Mesothelial cell of epicardium (in vitro differentiated cells): Measurements from ENCODE around the gene SLAMF9. TPM values are rescaled to one million over a fixed set of nuclear protein-coding genes. Genes with fewer than 3 reads are reported as not detected.

Source experiments
- DNase-seq, 2 experiments: peaks; one replicate each; pipeline ENCODE4 v3.0.0; 2021; ENCODE audit warnings: low spot score in 2 of 2; ENCODE audit not compliant: unreplicated experiment in 2 of 2
- H3K27ac Mint-ChIP-seq: 2 replicates; pipeline ENCODE4 v1.8.0; 2021; ENCODE audit warnings: mixed read lengths
- H3K27me3 Mint-ChIP-seq: 2 replicates; pipeline ENCODE4 v1.8.0; 2021; ENCODE audit warnings: low read depth, mixed read lengths
- H3K36me3 Mint-ChIP-seq: 2 replicates; pipeline ENCODE4 v1.8.0; 2021; ENCODE audit warnings: mixed read lengths
- H3K4me1 Mint-ChIP-seq: 2 replicates; pipeline ENCODE4 v1.8.0; 2021; ENCODE audit warnings: mixed read lengths
- H3K4me3 Mint-ChIP-seq: 2 replicates; pipeline ENCODE4 v1.8.0; 2021; ENCODE audit warnings: mild to moderate bottlenecking, moderate library complexity, mixed read lengths
- H3K9me3 Mint-ChIP-seq: 2 replicates; pipeline ENCODE4 v1.8.0; 2021; ENCODE audit warnings: mixed read lengths
- total RNA-seq: library from RNA; stranded (reverse); gene quantifications from 3 replicates; pipeline ENCODE4 v1.2.1, GENCODE V29; 2021
- TF ChIP-seq, protein P1 (sequence below): fragments of 200-600 bp; sonication (generic); IDR thresholded peaks from one replicate; pipeline ENCODE4 v1.5.0; 2021; ENCODE audit warnings: antibody characterized with exemption; ENCODE audit not compliant: unreplicated experiment

Gene SLAMF9
- total RNA-seq, 1 donor from 2014 or later: not detected

DNA sequence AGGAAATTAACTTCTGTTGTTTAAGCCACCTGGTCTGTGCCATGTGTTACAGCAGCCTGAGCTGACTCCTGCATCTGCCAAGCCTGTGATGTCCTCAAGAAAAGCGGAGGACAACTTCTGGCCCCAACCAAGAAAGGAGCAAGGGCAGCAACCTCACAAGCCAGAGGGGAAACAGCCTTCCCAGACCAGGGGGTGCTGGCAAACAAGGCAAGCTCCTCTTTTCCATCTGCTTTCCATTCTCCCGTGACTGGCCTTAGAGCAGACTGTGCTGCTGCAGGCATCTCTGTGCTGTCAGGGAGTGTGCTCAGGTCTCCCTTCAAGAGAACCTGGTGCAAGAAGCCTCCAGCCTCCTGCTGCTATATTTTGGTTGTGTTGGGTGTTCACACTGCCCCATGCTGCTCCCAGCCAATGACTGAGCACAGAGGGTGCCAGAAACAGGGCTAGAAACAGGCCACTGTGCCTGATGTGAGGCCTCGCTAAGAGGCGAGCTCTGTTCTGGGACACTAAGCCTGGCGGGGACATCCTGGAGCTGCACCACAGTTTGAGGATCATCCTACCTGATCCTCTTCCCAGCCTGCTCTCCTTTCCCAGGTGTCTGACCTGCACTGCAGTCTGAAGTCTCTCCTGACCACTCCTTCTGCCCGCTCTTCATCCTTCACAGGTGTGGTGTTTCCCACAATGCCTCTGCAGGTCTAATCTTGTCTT is 27.5 kb upstream of the SLAMF9 start:
- Mint-ChIP-seq H3K4me3 (no peak overlapping the region), H3K9me3 (no peaks in the 10 kb centered on the region)
- no peak for DNase-seq

DNA sequence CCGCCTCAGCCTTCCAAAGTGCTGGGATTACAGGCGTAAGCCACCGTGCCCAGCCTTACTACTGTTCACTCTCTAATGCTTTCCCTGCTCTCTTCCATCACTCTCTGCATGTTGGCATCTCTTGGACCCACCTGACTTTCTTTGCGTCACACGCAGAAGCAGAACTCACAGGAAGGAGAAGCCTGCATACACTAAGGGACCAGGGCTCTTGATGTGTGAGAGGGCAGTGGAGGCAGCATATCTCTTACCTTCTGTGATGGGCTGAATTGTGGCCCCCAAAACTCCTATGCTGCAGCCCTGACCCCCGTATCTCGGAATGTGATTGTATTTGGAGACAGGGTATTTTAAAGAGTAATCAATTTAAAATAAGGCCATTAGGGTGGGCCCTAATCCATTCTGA is 26.7 kb upstream of the SLAMF9 start:
- Mint-ChIP-seq H3K27ac (no peak overlapping the region), H3K36me3 (no peaks in the 10 kb centered on the region), H3K4me1 (peaks cover 10% of the 10 kb centered on the region), H3K4me3 (no peak overlapping the region), H3K9me3 (no peaks in the 10 kb centered on the region), H3K27me3 (peaks cover 52% of the 10 kb centered on the region)
- no peak for DNase-seq
- TF ChIP-seq, protein P1, sequence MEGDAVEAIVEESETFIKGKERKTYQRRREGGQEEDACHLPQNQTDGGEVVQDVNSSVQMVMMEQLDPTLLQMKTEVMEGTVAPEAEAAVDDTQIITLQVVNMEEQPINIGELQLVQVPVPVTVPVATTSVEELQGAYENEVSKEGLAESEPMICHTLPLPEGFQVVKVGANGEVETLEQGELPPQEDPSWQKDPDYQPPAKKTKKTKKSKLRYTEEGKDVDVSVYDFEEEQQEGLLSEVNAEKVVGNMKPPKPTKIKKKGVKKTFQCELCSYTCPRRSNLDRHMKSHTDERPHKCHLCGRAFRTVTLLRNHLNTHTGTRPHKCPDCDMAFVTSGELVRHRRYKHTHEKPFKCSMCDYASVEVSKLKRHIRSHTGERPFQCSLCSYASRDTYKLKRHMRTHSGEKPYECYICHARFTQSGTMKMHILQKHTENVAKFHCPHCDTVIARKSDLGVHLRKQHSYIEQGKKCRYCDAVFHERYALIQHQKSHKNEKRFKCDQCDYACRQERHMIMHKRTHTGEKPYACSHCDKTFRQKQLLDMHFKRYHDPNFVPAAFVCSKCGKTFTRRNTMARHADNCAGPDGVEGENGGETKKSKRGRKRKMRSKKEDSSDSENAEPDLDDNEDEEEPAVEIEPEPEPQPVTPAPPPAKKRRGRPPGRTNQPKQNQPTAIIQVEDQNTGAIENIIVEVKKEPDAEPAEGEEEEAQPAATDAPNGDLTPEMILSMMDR: no peak

More for the DNA sequence above, 27.5 kb upstream of the SLAMF9 start:
- H3K27ac Mint-ChIP-seq: no peak overlapping the region
- peaks cover 52% of the 10 kb centered on the region for H3K27me3 Mint-ChIP-seq
- TF ChIP-seq, protein P1: no peak
- H3K4me1 Mint-ChIP-seq: peaks cover 10% of the 10 kb centered on the region
- no peaks in the 10 kb centered on the region for H3K36me3 Mint-ChIP-seq

DNA sequence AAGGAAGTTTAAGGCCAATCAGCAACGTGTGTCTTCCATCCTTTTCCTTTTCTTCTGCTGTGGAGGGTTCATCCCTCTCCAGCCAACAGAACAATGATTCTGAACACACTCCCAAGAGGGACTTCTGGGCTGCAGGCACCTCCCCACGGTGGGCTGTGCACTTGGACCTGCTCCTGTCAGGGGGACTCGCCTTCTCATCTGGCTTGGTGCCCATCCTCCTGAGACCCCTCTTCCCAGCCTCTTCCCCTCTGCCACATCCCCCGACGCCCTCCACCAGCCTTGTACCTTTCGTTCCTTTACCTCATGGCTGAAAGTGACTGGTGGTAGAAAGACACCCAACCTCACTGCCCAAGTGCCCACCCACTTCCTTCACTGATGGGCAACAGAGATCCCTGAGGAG is 26.0 kb upstream of the SLAMF9 start:
- peaks cover 10% of the 10 kb centered on the region for H3K4me1 Mint-ChIP-seq

DNA sequence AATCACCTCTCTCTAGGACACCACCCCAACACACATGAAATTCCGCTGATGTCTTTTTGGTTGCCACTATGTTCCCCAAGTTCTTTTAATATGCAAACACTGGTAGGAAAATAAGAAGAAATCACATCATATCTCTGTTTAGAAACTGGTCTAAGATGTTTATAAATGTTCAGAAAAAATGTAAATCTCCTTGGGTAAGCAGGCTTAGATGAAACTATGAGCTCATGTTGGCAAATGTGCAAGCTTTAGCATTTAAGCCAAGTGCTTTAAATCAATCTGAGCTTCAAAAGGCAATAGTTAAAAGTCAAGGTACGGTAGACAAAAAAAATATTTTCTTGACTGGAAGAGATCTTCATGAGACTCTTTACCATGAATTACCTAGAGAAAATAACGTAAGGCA is 25.2 kb upstream of the SLAMF9 start:
- TF ChIP-seq, protein P1: no peak
- Mint-ChIP-seq H3K36me3 (no peaks in the 10 kb centered on the region), H3K4me3 (no peak overlapping the region), H3K27me3 (peaks cover 52% of the 10 kb centered on the region), H3K9me3 (no peaks in the 10 kb centered on the region), H3K27ac (no peak overlapping the region), H3K4me1 (peaks cover 10% of the 10 kb centered on the region)
- DNase-seq: no peak

More for the DNA sequence above, 26.0 kb upstream of the SLAMF9 start:
- no peaks in the 10 kb centered on the region for H3K9me3 Mint-ChIP-seq
- no peak overlapping the region for H3K4me3 Mint-ChIP-seq
- TF ChIP-seq, protein P1: no peak
- no peaks in the 10 kb centered on the region for H3K36me3 Mint-ChIP-seq
- peaks cover 52% of the 10 kb centered on the region for H3K27me3 Mint-ChIP-seq
- no peak overlapping the region for H3K27ac Mint-ChIP-seq
- no peak for DNase-seq

DNA sequence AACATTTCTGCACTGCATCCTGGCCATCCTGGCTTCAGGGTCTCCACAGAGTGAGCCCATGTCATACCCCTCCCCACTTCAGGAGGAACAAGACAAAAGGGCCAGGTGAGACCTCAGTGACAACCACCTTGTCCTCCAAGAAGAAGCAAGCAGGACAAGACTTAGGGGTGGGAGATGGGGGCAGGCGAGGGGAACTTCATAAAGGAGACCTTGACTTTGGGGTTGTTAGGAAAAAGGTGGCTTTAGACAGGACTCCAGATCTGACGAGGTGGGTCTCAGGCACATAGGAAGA is 24.0 kb upstream of the SLAMF9 start:
- H3K4me3 Mint-ChIP-seq: no peak overlapping the region
- no peaks in the 10 kb centered on the region for H3K9me3 Mint-ChIP-seq
- H3K27me3 Mint-ChIP-seq: peaks cover 46% of the 10 kb centered on the region
- no peak overlapping the region for H3K27ac Mint-ChIP-seq
- TF ChIP-seq, protein P1: no peak
- H3K4me1 Mint-ChIP-seq: peaks cover 10% of the 10 kb centered on the region
- DNase-seq: no peak
- no peaks in the 10 kb centered on the region for H3K36me3 Mint-ChIP-seq
